Neuronal stem cell (in vitro differentiated cells): ENCODE measurements around the gene FAM185A.

Experiments used
- DNase-seq: peaks from one replicate; pipeline ENCODE4 v3.0.0-alpha.2; 2013; ENCODE audit warnings: low spot score
- H2AFZ ChIP-seq: one replicate; pipeline ENCODE4 v1.6.1; 2013; ENCODE audit warnings: mild to moderate bottlenecking, low read length, inconsistent platforms
- H2AK5ac ChIP-seq: 2 replicates; pipeline ENCODE4 v1.6.1; 2013; ENCODE audit warnings: low read depth, mild to moderate bottlenecking, inconsistent platforms, low read length, moderate library complexity, mixed read lengths
- H2BK120ac ChIP-seq: 2 replicates; pipeline ENCODE4 v1.6.1; 2013; ENCODE audit warnings: low read depth, mild to moderate bottlenecking, inconsistent platforms, low read length, moderate library complexity, mixed read lengths
- H2BK12ac ChIP-seq: one replicate; pipeline ENCODE4 v1.6.1; 2013; ENCODE audit warnings: low read length, inconsistent platforms
- H2BK15ac ChIP-seq: 2 replicates; pipeline ENCODE4 v1.6.1; 2013; ENCODE audit warnings: mild to moderate bottlenecking, low read length, inconsistent platforms, mixed read lengths
- H2BK5ac ChIP-seq: one replicate; pipeline ENCODE4 v1.6.1; 2013; ENCODE audit warnings: inconsistent platforms, mild to moderate bottlenecking, low read length, moderate library complexity
- H3K14ac ChIP-seq: one replicate; pipeline ENCODE4 v1.6.1; 2013; ENCODE audit warnings: low read length, inconsistent platforms
- H3K18ac ChIP-seq: 2 replicates; pipeline ENCODE4 v1.6.1; 2013; ENCODE audit warnings: low read length, inconsistent platforms
- H3K23ac ChIP-seq: 2 replicates; pipeline ENCODE4 v1.6.1; 2013; ENCODE audit warnings: low read depth, mild to moderate bottlenecking, mixed read lengths, low read length, inconsistent platforms; ENCODE audit not compliant: poor library complexity
- H3K27ac ChIP-seq: replicated peaks from 3 replicates; pipeline ENCODE4 v1.5.1; 2013; ENCODE audit warnings: low read length, inconsistent platforms
- H3K27me3 ChIP-seq, 3 experiments: 2 replicates each; pipeline ENCODE4 v1.6.1; 2013; ENCODE audit warnings: low read length in 3 of 3, mild to moderate bottlenecking in 2 of 3, inconsistent platforms in 1 of 3, low read depth in 1 of 3, mixed read lengths in 1 of 3, moderate library complexity in 1 of 3; ENCODE audit not compliant: control insufficient read depth in 3 of 3, insufficient read depth in 3 of 3
- H3K36me3 ChIP-seq, 2 donors: replicated peaks in 1 of 2; 2 replicates each; pipeline ENCODE4 v1.6.1; 2013; ENCODE audit warnings: low read length in 2 of 2; ENCODE audit not compliant: control insufficient read depth in 2 of 2, insufficient read depth in 2 of 2
- H3K4ac ChIP-seq: 2 replicates; pipeline ENCODE4 v1.6.1; 2013; ENCODE audit warnings: inconsistent platforms, mild to moderate bottlenecking, low read length, moderate library complexity
- H3K4me1 ChIP-seq, 2 donors: 1 replicate in 1 of 2; 2 replicates in 1 of 2; pipeline ENCODE4 v1.6.1; 2013; ENCODE audit warnings: low read length in 2 of 2, low read depth in 1 of 2; ENCODE audit not compliant: control insufficient read depth in 2 of 2, insufficient read depth in 1 of 2
- H3K4me2 ChIP-seq: one replicate; pipeline ENCODE4 v1.6.1; 2013; ENCODE audit warnings: mild to moderate bottlenecking, low read length, inconsistent platforms; ENCODE audit not compliant: insufficient read depth, poor library complexity, severe bottlenecking
- H3K4me3 ChIP-seq, 2 donors: 2 replicates each; pipeline ENCODE4 v1.5.1; 2013; ENCODE audit warnings: low read length in 2 of 2, mild to moderate bottlenecking in 2 of 2, inconsistent platforms in 1 of 2, moderate library complexity in 1 of 2
- H3K79me1 ChIP-seq: one replicate; pipeline ENCODE4 v1.6.1; 2013; ENCODE audit warnings: low read depth, mild to moderate bottlenecking, inconsistent platforms, low read length, moderate library complexity
- H3K9ac ChIP-seq: one replicate; pipeline ENCODE4 v1.6.1; 2013; ENCODE audit warnings: mild to moderate bottlenecking, low read depth, low read length, inconsistent platforms; ENCODE audit not compliant: poor library complexity
- H3K9me3 ChIP-seq, 2 donors: replicated peaks in 1 of 2; 2 replicates each; pipeline versions ENCODE3 to v1.6.1; 2013; ENCODE audit warnings: low read length in 2 of 2, mild to moderate bottlenecking in 2 of 2, inconsistent platforms in 1 of 2, low read depth in 1 of 2, mixed read lengths in 1 of 2, moderate library complexity in 1 of 2; ENCODE audit not compliant: control insufficient read depth in 2 of 2, insufficient read depth in 1 of 2
- H4K8ac ChIP-seq: one replicate; pipeline ENCODE4 v1.6.1; 2013; ENCODE audit warnings: low read depth, mild to moderate bottlenecking, inconsistent platforms, low read length, moderate library complexity
- H4K91ac ChIP-seq: one replicate; pipeline ENCODE4 v1.6.1; 2013; ENCODE audit warnings: low read length, low read depth, mild to moderate bottlenecking, inconsistent platforms; ENCODE audit not compliant: poor library complexity
- WGBS, 2 donors: extraction: QIAGEN DNeasy Blood & Tissue Kit; methylation state at CpG; one replicate each; pipeline ENCODE4 v1.1.7; 2013; ENCODE audit warnings: missing lambda C conversion rate in 2 of 2, mixed read lengths in 1 of 2; ENCODE audit not compliant: insufficient read length in 2 of 2, insufficient replicate concordance in 1 of 2; ENCODE audit errors: extremely low coverage in 2 of 2; 5-methylcytosine and 5-hydroxymethylcytosine counted together

Gene FAM185A

DNA sequence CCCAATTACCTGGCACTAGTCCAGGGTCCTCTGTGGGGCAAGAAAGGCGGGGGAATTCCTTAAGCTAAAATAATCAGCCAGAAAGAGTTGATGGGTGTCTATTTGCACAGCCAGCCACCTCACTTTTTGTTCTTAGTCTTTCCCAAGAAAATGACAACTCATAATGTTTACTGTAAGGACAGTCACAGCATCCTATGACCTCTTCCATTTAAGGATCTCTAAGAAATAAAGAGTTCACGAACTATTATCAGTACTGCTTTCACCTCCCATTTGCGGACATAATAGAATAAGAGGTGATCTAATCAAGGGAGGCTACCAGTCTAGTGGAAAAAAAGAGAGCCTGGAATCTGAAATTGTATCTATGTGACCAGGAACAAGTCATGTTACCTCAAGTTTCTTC, 91.6 kb downstream of the FAM185A start:
- no CpG with 5 or more reads among the region's 3 CpGs for WGBS, 2 donors
- no peak overlapping the region for H2AFZ ChIP-seq
- H3K9me3 ChIP-seq: no peaks in the 10 kb centered on the region
- H2BK5ac ChIP-seq: no peak overlapping the region
- H3K4me3 ChIP-seq: no peak overlapping the region
- DNase-seq: no peak
- no peaks in the 10 kb centered on the region for H3K4me1 ChIP-seq
- H3K9ac ChIP-seq: no peak overlapping the region
- H4K91ac ChIP-seq: no peak overlapping the region
- H3K36me3 ChIP-seq: no peaks in the 10 kb centered on the region
- no peak overlapping the region for H3K23ac ChIP-seq
- no peaks in the 10 kb centered on the region for H3K79me1 ChIP-seq
- H2AK5ac ChIP-seq: no peak overlapping the region
- H4K8ac ChIP-seq: no peak overlapping the region
- H3K27ac ChIP-seq: no peak overlapping the region
- no peaks in the 10 kb centered on the region for H3K27me3 ChIP-seq
- no peak overlapping the region for H3K18ac ChIP-seq
- no peak overlapping the region for H2BK15ac ChIP-seq
- no peak overlapping the region for H2BK120ac ChIP-seq
- H3K4ac ChIP-seq: no peak overlapping the region
- no peak overlapping the region for H3K4me2 ChIP-seq
- no peak overlapping the region for H2BK12ac ChIP-seq
- no peak overlapping the region for H3K14ac ChIP-seq

DNA sequence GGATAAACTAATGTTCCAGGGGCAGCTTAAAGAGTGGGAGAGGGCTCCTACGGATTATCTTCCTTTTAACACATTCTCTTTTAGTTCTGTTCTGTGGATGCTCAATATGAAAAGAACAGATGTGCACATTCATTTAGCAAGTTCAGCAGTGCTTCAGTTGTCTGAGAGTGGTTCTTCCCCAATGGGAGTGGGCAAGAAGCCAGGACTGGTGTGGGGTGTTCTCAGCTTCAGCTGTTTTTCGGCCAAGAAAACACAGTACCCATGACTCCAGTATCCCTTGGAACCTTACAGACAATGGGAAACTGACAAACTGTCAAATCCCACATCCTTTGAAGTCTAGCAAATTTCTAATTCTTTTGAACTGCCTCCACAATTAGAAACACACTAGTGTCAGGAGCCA, 92.5 kb downstream of the FAM185A start:
- no peak for DNase-seq
- Histone ChIP-seq H2BK5ac (no peak overlapping the region), H2BK15ac (no peak overlapping the region), H3K27ac (no peak overlapping the region), H3K27me3 (no peaks in the 10 kb centered on the region), H4K91ac (no peak overlapping the region), H3K23ac (no peak overlapping the region), H3K79me1 (no peaks in the 10 kb centered on the region), H3K4me1 (no peaks in the 10 kb centered on the region), H3K9me3 (no peaks in the 10 kb centered on the region), H3K18ac (no peak overlapping the region), H3K14ac (no peak overlapping the region), H3K4me2 (no peak overlapping the region), H2BK12ac (no peak overlapping the region), H2AK5ac (no peak overlapping the region), H3K4me3 (no peak overlapping the region), H2BK120ac (no peak overlapping the region), H2AFZ (no peak overlapping the region), H3K36me3 (no peaks in the 10 kb centered on the region), H3K4ac (no peak overlapping the region), H4K8ac (no peak overlapping the region), H3K9ac (no peak overlapping the region)
- WGBS, 2 donors: no CpG with 5 or more reads among the region's 2 CpGs

DNA sequence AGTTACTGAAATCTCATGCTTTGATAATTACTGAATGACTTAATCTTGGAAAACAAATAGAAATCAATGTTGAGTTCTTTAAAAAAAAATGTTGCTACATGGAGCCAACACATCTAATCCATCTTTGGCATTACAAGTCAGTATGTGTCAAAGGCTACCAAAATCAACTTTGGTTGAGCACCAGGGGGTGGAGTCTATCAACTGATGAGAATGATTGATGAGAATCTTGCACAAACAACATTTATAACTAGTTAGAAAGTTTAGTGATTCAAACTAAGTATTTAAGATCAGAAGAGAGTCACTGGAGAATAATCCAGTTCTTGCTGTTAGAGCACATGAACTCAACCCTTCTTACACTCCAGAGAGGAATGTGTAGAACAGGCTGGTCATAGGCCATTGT, 93.5 kb downstream of the FAM185A start:
- no peaks in the 10 kb centered on the region for H3K9me3 ChIP-seq
- H4K8ac ChIP-seq: no peak overlapping the region

DNA sequence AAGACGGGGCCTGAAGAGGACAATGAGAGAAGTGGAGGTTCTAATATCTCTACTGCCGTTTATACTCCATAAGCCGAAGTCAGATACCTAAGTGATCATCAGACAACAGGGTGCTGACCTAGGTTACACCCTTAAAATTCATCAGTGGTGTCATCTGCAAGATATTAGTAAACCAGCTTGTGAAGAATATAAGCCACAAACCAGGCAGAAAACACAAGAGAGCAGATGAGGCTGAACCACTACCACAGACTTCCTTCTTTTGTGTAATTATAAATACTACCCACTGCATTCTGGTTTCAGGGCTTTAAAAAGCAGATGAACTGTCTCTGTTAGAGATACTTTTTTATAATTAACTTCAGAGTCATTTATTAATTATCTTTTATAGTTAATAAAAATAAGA, 95.1 kb downstream of the FAM185A start:
- Histone ChIP-seq H3K36me3 (no peaks in the 10 kb centered on the region), H3K4me3 (no peak overlapping the region)

More for the DNA sequence above, 93.5 kb downstream of the FAM185A start:
- Histone ChIP-seq H3K23ac (no peak overlapping the region), H3K18ac (no peak overlapping the region), H3K4ac (no peak overlapping the region), H2BK120ac (no peak overlapping the region), H3K4me1 (no peaks in the 10 kb centered on the region), H2BK15ac (no peak overlapping the region), H2BK12ac (no peak overlapping the region), H3K4me2 (no peak overlapping the region), H2BK5ac (no peak overlapping the region), H3K27ac (no peak overlapping the region), H3K9ac (no peak overlapping the region), H3K79me1 (no peaks in the 10 kb centered on the region), H4K91ac (no peak overlapping the region), H3K36me3 (no peaks in the 10 kb centered on the region), H3K4me3 (no peak overlapping the region), H3K14ac (no peak overlapping the region), H2AFZ (no peak overlapping the region), H3K27me3 (no peaks in the 10 kb centered on the region), H2AK5ac (no peak overlapping the region)
- DNase-seq: no peak

More for the DNA sequence above, 95.1 kb downstream of the FAM185A start:
- H3K27me3 ChIP-seq: no peaks in the 10 kb centered on the region
- no peak overlapping the region for H4K8ac ChIP-seq
- H3K18ac ChIP-seq: no peak overlapping the region
- H2AK5ac ChIP-seq: no peak overlapping the region
- no peak for DNase-seq
- H3K9me3 ChIP-seq: no peaks in the 10 kb centered on the region
- H2BK120ac ChIP-seq: no peak overlapping the region
- no peak overlapping the region for H2BK15ac ChIP-seq
- WGBS, 2 donors: no CpG with 5 or more reads among the region's 3 CpGs
- no peak overlapping the region for H3K9ac ChIP-seq
- H2BK5ac ChIP-seq: no peak overlapping the region
- no peak overlapping the region for H3K4me2 ChIP-seq
- no peak overlapping the region for H2AFZ ChIP-seq
- H2BK12ac ChIP-seq: no peak overlapping the region
- H4K91ac ChIP-seq: no peak overlapping the region
- no peak overlapping the region for H3K4ac ChIP-seq
- H3K4me1 ChIP-seq: no peaks in the 10 kb centered on the region
- H3K27ac ChIP-seq: no peak overlapping the region
- no peaks in the 10 kb centered on the region for H3K79me1 ChIP-seq
- H3K23ac ChIP-seq: no peak overlapping the region
- no peak overlapping the region for H3K14ac ChIP-seq
